Body of pancreas (tissue), 4 donors: ENCODE measurements around the gene PDLIM7.

Experiments used
- CTCF ChIP-seq, 7 experiments: fragments of 450-650 bp in 4 of 7; fragments of 200-600 bp in 3 of 7; sonication (generic) in 3 of 7; IDR thresholded peaks; one replicate each; pipeline ENCODE4 v1.5.1; 2016 to 2019; ENCODE audit warnings: antibody characterized with exemption in 7 of 7
- POLR2A ChIP-seq, 3 donors: fragments of 450-650 bp; IDR thresholded peaks; one replicate each; pipeline ENCODE4 v1.6.1; 2016; ENCODE audit warnings: antibody characterized with exemption in 3 of 3, mild to moderate bottlenecking in 2 of 3

- no peak for TF ChIP-seq CTCF (IDR thresholded peaks at IDR 0.05)
- TF ChIP-seq POLR2A (IDR thresholded peaks at IDR 0.05): no peak
Observed at GRCh38 chr5:177503351-177504085, 6.1 kb upstream of the PDLIM7 start.
